ENCODE data around the gene MEOX1.

Gene MEOX1

DNA sequence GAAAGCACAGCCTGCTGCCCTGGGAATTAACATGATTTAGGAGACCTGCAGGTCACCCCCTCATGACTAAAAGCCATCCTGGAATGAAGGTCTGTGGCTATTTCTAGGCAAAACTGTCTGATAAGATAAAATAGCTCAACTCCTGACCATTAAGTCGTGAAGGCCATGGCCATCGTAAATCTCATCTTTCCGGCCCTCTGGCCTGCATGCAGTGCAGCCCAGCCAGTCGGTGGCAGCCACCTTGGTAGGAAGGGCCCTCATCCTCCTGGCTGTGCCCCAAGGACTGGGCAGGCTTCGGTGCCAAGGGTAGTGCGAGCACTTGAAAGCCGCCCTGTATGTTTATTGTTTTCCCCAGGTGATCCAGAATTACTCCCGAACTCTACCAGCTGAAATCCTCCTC, 18.2 kb upstream of the MEOX1 start:
- no peak for DNase-seq (ENCODE audit: low spot score)

DNA sequence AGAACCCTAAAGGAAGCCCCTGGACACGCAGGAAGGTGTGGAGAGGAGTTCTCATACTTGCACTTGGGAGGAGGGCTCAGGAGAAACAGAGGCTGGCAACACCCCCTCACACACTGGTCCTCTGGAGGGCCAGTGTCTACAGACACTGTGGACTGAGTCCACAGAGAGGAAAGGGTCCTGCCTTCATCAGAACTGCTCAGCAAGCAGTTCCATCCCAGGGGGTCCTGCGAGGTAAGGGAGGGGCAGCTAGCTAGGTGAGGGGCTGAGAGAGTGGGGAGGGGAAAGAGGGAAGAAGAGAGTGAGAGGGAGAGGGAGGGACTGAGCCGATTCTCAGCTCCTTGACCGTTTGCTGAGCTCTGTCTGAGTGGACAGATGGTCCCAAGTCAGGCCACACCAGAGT, 17.7 kb upstream of the MEOX1 start:
- DNase-seq (ENCODE audit: low spot score), result no peak

DNA sequence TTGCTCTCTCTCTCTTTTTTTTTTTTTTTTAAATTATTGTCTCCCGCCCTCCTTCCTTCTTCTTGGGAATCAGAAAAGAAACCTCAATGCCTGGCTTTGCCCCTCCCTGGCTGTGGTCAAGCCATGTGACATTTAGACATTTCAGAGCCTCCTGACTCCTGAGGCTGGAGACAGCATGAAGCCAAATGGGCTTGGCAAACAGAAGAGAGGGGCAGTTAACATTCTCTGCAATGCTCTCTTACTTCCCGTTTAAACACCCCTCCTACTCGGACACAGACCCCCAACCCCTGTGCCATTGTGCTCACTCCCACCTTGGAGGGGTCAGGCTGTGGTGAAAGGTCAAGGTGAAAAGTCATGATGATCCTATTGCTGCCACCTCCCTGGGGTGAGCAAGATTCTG, 14.7 kb upstream of the MEOX1 start:
- DNase-seq (ENCODE audit: low spot score), result no peak

GRCh38 chr17:43674394-43674793, 12.7 kb upstream of the MEOX1 start:
- DNase-seq (ENCODE audit: low spot score), result no peak

- peak; percentile 84 for DNase-seq (ENCODE audit: low spot score)
These were observed 12.0 kb upstream of the MEOX1 start for GRCh38 chr17:43673516-43674323.

DNA sequence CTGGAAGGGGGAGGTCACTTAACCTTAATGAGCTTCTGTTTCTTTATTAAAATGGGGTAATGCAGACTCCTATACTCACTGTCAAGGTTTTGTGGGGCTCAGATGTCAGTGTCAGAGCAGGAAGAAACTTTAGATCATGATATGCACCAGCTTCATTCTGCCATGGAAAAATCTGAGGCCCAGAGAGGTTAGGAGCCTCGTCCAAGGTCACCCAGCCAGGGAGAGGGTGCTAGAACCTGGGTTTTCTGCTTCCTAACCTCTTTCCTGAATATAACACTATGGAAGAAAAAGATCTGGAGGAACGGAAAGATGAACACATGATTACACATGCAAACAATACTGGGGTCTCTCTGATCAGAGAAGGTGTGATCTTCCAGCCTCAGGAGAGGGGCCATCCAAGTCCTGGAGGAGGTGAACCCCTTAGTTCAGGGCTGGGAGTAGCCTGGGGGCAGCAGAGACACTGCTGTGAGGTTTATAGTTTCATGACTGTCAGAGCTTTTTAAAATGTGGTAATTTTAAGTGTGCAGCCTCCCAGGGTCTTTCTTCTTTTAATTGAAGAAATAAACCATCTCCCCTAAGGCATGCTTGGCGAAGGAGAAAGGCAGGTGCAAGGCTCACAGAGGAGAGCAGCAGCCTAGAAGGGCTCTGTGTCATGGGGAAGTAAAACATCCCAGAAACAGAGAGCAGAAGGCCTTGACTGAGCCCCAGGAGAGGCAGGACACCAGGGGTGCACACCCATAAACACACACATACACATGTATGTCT, 10.2 kb upstream of the MEOX1 start:
- no peak for DNase-seq (ENCODE audit: low spot score)

- no peak for DNase-seq (ENCODE audit: low spot score)
These were observed 9.4 kb upstream of the MEOX1 start for GRCh38 chr17:43671031-43671692.

DNA sequence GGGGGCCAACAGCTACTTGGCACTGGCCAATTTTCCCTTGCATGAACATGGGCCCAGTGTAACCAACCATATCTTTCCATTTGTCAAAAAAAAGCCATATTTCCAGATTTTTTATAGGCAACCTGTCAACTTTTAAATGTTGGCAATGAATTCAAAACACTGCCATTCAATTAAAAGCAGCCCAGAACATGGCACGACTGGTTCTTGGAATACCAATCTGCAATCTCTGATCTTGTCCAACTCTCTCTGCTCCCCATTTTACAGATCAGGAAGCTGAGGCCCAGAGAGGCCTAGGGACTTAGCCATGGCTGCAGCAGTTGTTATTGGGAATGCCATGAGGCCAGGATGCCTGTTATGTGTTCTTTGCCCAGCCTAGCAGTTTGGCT, 8.9 kb upstream of the MEOX1 start:
- no peak for DNase-seq (ENCODE audit: low spot score)

- no peak for DNase-seq (ENCODE audit: low spot score)
These were observed 8.4 kb upstream of the MEOX1 start for GRCh38 chr17:43669971-43670644.

- no peak for DNase-seq (ENCODE audit: low spot score)
These were observed 6.2 kb upstream of the MEOX1 start for GRCh38 chr17:43667947-43668348.

- DNase-seq (ENCODE audit: low spot score), result no peak
These were observed 5.8 kb upstream of the MEOX1 start for GRCh38 chr17:43667506-43667905.

DNA sequence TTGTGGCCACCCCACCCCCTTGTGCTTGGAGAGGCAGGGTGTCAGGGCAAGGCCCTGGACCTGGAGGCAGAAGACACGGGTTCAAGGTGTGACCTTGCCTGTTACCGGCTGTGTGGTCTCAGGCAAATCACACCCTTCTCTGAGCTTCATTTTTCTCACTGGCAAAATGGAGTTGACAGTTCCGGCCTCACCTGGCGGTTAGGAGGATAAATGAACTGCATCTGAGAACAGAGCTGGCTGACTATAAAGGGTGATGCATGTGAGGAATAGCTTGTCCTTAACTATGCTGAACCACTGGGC, 4.2 kb upstream of the MEOX1 start:
- no peak for DNase-seq (ENCODE audit: low spot score)

DNA sequence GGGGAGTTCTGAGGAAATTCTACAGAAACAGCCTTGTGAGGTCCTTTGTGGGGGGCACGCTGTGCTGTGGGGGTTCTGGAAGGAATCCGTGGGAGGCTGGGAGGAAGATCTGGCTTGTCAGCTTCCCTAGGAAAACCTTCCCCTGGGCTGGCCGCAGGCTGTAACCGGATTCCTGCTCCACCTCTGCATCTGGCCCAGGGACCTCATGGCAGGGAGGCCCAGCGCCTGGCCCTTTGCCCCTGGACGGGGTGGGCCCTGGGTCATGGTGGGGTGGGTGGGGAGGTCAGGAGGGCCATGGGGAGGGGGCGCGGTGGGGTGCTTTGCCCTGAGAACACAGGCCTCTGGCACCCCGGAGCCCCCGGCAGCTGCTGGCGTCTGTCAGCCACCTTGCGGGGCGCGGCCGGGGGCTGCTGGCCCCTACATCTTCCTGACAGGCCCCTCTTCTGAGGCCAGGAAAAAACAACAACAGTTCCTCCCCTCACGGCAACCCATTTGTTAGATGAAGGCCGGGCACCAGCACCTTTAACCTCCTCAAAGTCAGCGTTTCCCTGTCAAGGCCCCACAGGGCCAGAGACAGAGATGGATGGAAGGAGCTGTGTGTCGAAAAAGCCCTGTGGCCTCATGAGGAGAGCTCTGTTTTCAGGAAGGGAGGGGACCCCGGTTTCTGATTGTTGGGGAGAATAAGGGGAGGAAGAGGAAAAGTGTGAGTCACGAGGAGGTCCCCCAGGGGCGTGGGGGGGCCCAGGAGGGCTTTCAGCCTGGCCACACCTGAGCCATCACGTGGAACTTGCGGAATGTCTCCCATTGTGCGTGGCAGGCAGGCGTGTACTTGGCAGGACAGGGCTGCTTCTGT, 3.6 kb upstream of the MEOX1 start:
- peak; percentile 76 for DNase-seq (ENCODE audit: low spot score)

DNA sequence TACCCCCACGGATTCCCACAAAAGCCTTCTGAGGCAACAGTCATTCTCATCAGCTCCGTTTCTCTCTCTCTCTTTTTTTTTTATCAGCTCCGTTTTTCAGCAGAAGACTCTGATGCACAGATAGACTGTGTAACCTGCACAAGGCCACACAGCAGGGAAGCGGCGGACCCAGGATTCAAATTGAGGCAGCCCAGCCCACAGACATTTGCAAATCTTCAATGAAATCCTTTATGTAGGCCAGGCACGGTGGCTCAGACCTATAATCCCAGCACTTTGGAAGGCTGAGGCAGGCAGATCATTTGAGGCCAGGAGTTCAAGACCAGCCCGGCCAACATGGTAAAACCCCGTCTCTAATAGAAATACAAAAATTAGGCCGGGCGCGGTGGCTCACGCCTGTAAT, 2.4 kb upstream of the MEOX1 start:
- no peak for DNase-seq (ENCODE audit: low spot score)

GRCh38 chr17:43663383-43663782, 1.7 kb upstream of the MEOX1 start:
- DNase-seq (ENCODE audit: low spot score), result no peak

DNA sequence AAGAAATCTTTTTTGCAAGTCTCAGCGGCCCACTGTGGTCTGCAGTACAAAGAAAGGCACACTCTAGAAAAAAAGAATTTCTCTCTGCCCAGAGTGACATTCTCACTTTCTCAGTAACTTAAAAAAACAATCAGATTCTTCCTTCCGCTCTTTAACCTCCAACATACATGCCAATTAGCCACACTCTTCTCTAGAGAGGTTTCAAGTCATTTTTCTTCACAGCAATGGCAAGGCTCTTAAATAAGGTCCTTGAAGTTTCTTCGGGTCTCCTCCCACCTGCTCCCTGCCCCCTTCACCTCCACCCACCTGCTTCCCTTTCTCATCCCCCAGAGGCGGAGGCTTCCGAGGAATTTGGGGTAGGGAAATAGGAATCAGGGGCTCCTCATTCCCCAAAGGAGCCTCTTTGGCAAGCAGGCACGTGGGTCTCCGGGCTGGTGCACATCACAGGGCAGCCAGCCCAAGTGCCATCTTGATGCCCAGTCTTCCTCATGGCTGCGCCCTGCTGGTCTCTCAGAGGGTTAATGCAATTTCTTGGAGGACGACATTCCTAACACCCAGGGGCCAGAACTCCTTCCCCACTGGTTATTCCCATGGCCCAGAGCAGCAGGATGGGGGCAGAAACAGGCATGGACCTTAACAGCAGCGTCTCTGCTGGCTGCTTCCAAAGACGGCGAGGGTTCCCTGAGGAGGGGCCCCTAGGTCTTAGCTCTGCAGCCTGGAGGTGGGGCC, 855 bp upstream of the MEOX1 start:
- peak; percentile 48 for DNase-seq (ENCODE audit: low spot score)

GRCh38 chr17:43660816-43661493, 767 bp downstream of the MEOX1 start:
- no peak for DNase-seq (ENCODE audit: low spot score)

GRCh38 chr17:43659823-43660617, 1.7 kb downstream of the MEOX1 start:
- DNase-seq (ENCODE audit: low spot score), result no peak

GRCh38 chr17:43658900-43659299, 2.8 kb downstream of the MEOX1 start:
- DNase-seq (ENCODE audit: low spot score), result no peak
